Mesenchymal stem cell (in vitro differentiated cells and primary cell): ENCODE measurements around the gene KCNIP4.

Experiments used
- DNase-seq: peaks from one replicate; pipeline ENCODE4 v3.0.0-alpha.2; 2013
- H2AFZ ChIP-seq: one replicate; pipeline ENCODE4 v1.6.1; 2013; ENCODE audit warnings: low read depth, mild to moderate bottlenecking, control low read depth, inconsistent platforms, low read length, moderate library complexity
- H2AK5ac ChIP-seq: 2 replicates; pipeline ENCODE4 v1.6.1; 2013; ENCODE audit warnings: low read length, moderate library complexity, mild to moderate bottlenecking, inconsistent platforms; ENCODE audit not compliant: severe bottlenecking
- H2BK120ac ChIP-seq: one replicate; pipeline ENCODE4 v1.6.1; 2013; ENCODE audit warnings: low read depth, mild to moderate bottlenecking, inconsistent platforms, low read length, moderate library complexity
- H2BK12ac ChIP-seq, 2 experiments: one replicate each; pipeline ENCODE4 v1.6.1; 2013; ENCODE audit warnings: inconsistent platforms in 2 of 2, low read length in 2 of 2, mild to moderate bottlenecking in 2 of 2, moderate library complexity in 2 of 2, control low read depth in 1 of 2
- H2BK15ac ChIP-seq: one replicate; pipeline ENCODE4 v1.6.1; 2013; ENCODE audit warnings: mild to moderate bottlenecking, low read depth, inconsistent platforms; ENCODE audit not compliant: poor library complexity, severe bottlenecking
- H2BK5ac ChIP-seq: 2 replicates; pipeline ENCODE4 v1.6.1; 2013; ENCODE audit warnings: low read depth, mild to moderate bottlenecking, low read length, control low read depth, inconsistent platforms; ENCODE audit not compliant: poor library complexity, severe bottlenecking
- H3K14ac ChIP-seq, 2 experiments: one replicate each; pipeline ENCODE4 v1.6.1; 2013; ENCODE audit warnings: inconsistent platforms in 2 of 2, low read length in 2 of 2, control low read depth in 1 of 2, mild to moderate bottlenecking in 1 of 2, moderate library complexity in 1 of 2
- H3K18ac ChIP-seq, 2 experiments: one replicate each; pipeline ENCODE4 v1.6.1; 2013; ENCODE audit warnings: inconsistent platforms in 2 of 2, low read length in 2 of 2, control low read depth in 1 of 2, low read depth in 1 of 2, mild to moderate bottlenecking in 1 of 2
- H3K23ac ChIP-seq, 2 experiments: one replicate each; pipeline ENCODE4 v1.6.1; 2013; ENCODE audit warnings: inconsistent platforms in 2 of 2, low read length in 2 of 2, mild to moderate bottlenecking in 2 of 2, moderate library complexity in 2 of 2, control low read depth in 1 of 2
- H3K27ac ChIP-seq: 2 replicates; pipeline ENCODE4 v1.5.1; 2013; ENCODE audit warnings: mild to moderate bottlenecking, moderate library complexity, low read length, control low read depth, inconsistent platforms; ENCODE audit not compliant: poor library complexity, severe bottlenecking
- H3K27me3 ChIP-seq, 2 experiments: 2 replicates each; pipeline versions ENCODE4 v1.6.1 to v1.7.0; 2013; ENCODE audit warnings: low read length in 2 of 2, mild to moderate bottlenecking in 2 of 2, moderate library complexity in 2 of 2, control low read depth in 1 of 2, inconsistent platforms in 1 of 2; ENCODE audit not compliant: control insufficient read depth in 1 of 2, insufficient read depth in 1 of 2
- H3K36me3 ChIP-seq, 2 experiments: 2 replicates each; pipeline versions ENCODE4 v1.6.1 to v1.7.0; 2013; ENCODE audit warnings: low read length in 2 of 2, control low read depth in 1 of 2, inconsistent platforms in 1 of 2, low read depth in 1 of 2, mild to moderate bottlenecking in 1 of 2; ENCODE audit not compliant: insufficient read depth in 2 of 2, control insufficient read depth in 1 of 2
- H3K4ac ChIP-seq, 2 experiments: one replicate each; pipeline ENCODE4 v1.6.1; 2013; ENCODE audit warnings: inconsistent platforms in 2 of 2, low read length in 2 of 2, mild to moderate bottlenecking in 2 of 2, moderate library complexity in 2 of 2, control low read depth in 1 of 2, low read depth in 1 of 2
- H3K4me1 ChIP-seq: 2 replicates; pipeline ENCODE4 v1.6.1; 2013; ENCODE audit warnings: low read depth, low read length, control low read depth; ENCODE audit not compliant: control insufficient read depth, insufficient read depth
- H3K4me2 ChIP-seq: 2 replicates; pipeline ENCODE4 v1.6.1; 2013; ENCODE audit warnings: low read length, mild to moderate bottlenecking, inconsistent platforms; ENCODE audit not compliant: poor library complexity, severe bottlenecking
- H3K4me3 ChIP-seq, 2 experiments: 2 replicates each; pipeline versions ENCODE4 v1.5.1 to v1.7.0; 2013; ENCODE audit warnings: low read length in 2 of 2, mild to moderate bottlenecking in 2 of 2, control low read depth in 1 of 2, low read depth in 1 of 2; ENCODE audit not compliant: insufficient read depth in 1 of 2
- H3K79me1 ChIP-seq: replicated peaks from 2 replicates; pipeline ENCODE4 v1.6.1; 2013; ENCODE audit warnings: mild to moderate bottlenecking, control low read depth, low read length, inconsistent platforms; ENCODE audit not compliant: poor library complexity, severe bottlenecking
- H3K9ac ChIP-seq: 2 replicates; pipeline ENCODE4 v1.7.0; 2013; ENCODE audit warnings: mild to moderate bottlenecking, low read length, moderate library complexity
- H3K9me3 ChIP-seq: 2 replicates; pipeline ENCODE4 v1.7.0; 2013; ENCODE audit warnings: mild to moderate bottlenecking, low read length; ENCODE audit not compliant: control insufficient read depth
- H4K8ac ChIP-seq: one replicate; pipeline ENCODE4 v1.6.1; 2013; ENCODE audit warnings: inconsistent platforms, mild to moderate bottlenecking, low read length, moderate library complexity
- H4K91ac ChIP-seq: one replicate; pipeline ENCODE4 v1.6.1; 2013; ENCODE audit warnings: mild to moderate bottlenecking, low read length, inconsistent platforms
- WGBS: methylation state at CpG from one replicate; pipeline ENCODE4 v1.1.7; 2013; ENCODE audit warnings: mixed read lengths; 5-methylcytosine and 5-hydroxymethylcytosine counted together

KCNIP4 gene

GRCh38 chr4:20904966-20905365 is 1043.6 kb downstream of the KCNIP4 start:
- H3K4me1 ChIP-seq = no peaks in the 10 kb centered on the region
- DNase-seq = no peak
- no peak overlapping the region for H3K27ac ChIP-seq
- no peak overlapping the region for H2BK15ac ChIP-seq
- H3K27me3 ChIP-seq = no peaks in the 10 kb centered on the region
- H3K9me3 ChIP-seq = peaks cover 5% of the 10 kb centered on the region
- H4K8ac ChIP-seq = no peak overlapping the region
- no peak overlapping the region for H2BK120ac ChIP-seq
- no peak overlapping the region for H3K4me3 ChIP-seq
- H4K91ac ChIP-seq = no peak overlapping the region
- no peak overlapping the region for H2AFZ ChIP-seq
- H2AK5ac ChIP-seq = no peak overlapping the region
- H3K4ac ChIP-seq = no peak overlapping the region
- 78% methylated on average over 2 of the region's 3 CpGs for WGBS
- H2BK5ac ChIP-seq = no peak overlapping the region
- H3K36me3 ChIP-seq = no peaks in the 10 kb centered on the region
- no peaks in the 10 kb centered on the region for H3K79me1 ChIP-seq
- H3K4me2 ChIP-seq = no peak overlapping the region
- no peak overlapping the region for H3K14ac ChIP-seq
- H3K23ac ChIP-seq = no peak overlapping the region
- H3K9ac ChIP-seq = no peak overlapping the region
- no peak overlapping the region for H3K18ac ChIP-seq
- H2BK12ac ChIP-seq = no peak overlapping the region

- WGBS = no CpG with 5 or more reads among the region's 1 CpG
- no peak overlapping the region for H4K8ac ChIP-seq
- H2AFZ ChIP-seq = no peak overlapping the region
- no peaks in the 10 kb centered on the region for H3K36me3 ChIP-seq
- peaks cover 3% of the 10 kb centered on the region for H3K9me3 ChIP-seq
- no peak overlapping the region for H3K4ac ChIP-seq
- H4K91ac ChIP-seq = no peak overlapping the region
- no peaks in the 10 kb centered on the region for H3K4me1 ChIP-seq
- H3K18ac ChIP-seq = no peak overlapping the region
- no peak overlapping the region for H3K27ac ChIP-seq
- no peak overlapping the region for H3K23ac ChIP-seq
- H3K14ac ChIP-seq = no peak overlapping the region
- no peaks in the 10 kb centered on the region for H3K27me3 ChIP-seq
- H2BK120ac ChIP-seq = no peak overlapping the region
- no peak overlapping the region for H2AK5ac ChIP-seq
- no peak overlapping the region for H2BK5ac ChIP-seq
- no peak overlapping the region for H3K4me2 ChIP-seq
- no peak overlapping the region for H2BK15ac ChIP-seq
- H3K4me3 ChIP-seq = no peak overlapping the region
- H3K79me1 ChIP-seq = no peaks in the 10 kb centered on the region
- H2BK12ac ChIP-seq = no peak overlapping the region
- no peak overlapping the region for H3K9ac ChIP-seq
- DNase-seq = no peak
Measured at GRCh38 chr4:20901851-20902250, 1046.7 kb downstream of the KCNIP4 start.

GRCh38 chr4:20899591-20899990 is 1049.0 kb downstream of the KCNIP4 start:
- Histone ChIP-seq H3K4me1 (no peaks in the 10 kb centered on the region), H3K27ac (no peak overlapping the region), H3K27me3 (no peaks in the 10 kb centered on the region), H2AK5ac (no peak overlapping the region), H3K4me3 (no peak overlapping the region), H3K4me2 (no peak overlapping the region), H2AFZ (no peak overlapping the region), H4K91ac (no peak overlapping the region), H3K36me3 (no peaks in the 10 kb centered on the region), H3K14ac (no peak overlapping the region), H3K9me3 (no peaks in the 10 kb centered on the region), H2BK5ac (no peak overlapping the region), H2BK15ac (no peak overlapping the region), H3K23ac (no peak overlapping the region), H3K4ac (no peak overlapping the region), H2BK12ac (no peak overlapping the region), H3K9ac (no peak overlapping the region), H3K79me1 (no peaks in the 10 kb centered on the region), H2BK120ac (no peak overlapping the region), H3K18ac (no peak overlapping the region), H4K8ac (no peak overlapping the region)
- DNase-seq = no peak

- Histone ChIP-seq H2AK5ac (no peak overlapping the region), H3K27ac (no peak overlapping the region), H3K9ac (no peak overlapping the region), H3K14ac (no peak overlapping the region), H3K18ac (no peak overlapping the region), H3K4me1 (no peaks in the 10 kb centered on the region), H3K4me2 (no peak overlapping the region), H2BK5ac (no peak overlapping the region), H4K8ac (no peak overlapping the region), H3K36me3 (no peaks in the 10 kb centered on the region), H2BK12ac (no peak overlapping the region), H3K4me3 (no peak overlapping the region), H2BK120ac (no peak overlapping the region), H3K27me3 (no peaks in the 10 kb centered on the region), H3K4ac (no peak overlapping the region), H4K91ac (no peak overlapping the region), H3K23ac (no peak overlapping the region), H2AFZ (no peak overlapping the region), H3K9me3 (no peaks in the 10 kb centered on the region), H2BK15ac (no peak overlapping the region), H3K79me1 (no peaks in the 10 kb centered on the region)
- 73% methylated on average over 2 of the region's 2 CpGs for WGBS
- DNase-seq = no peak
Measured at GRCh38 chr4:20895988-20896387, 1052.6 kb downstream of the KCNIP4 start.
